H4 (cell line): Measurements from ENCODE around the gene NUMB. TPM values are rescaled to one million over a fixed set of nuclear protein-coding genes. Genes with fewer than 3 reads are reported as not detected.

Source experiments
- DNase-seq: peaks from one replicate; pipeline ENCODE4 v3.0.0-alpha.2; 2015; ENCODE audit warnings: low spot score
- total RNA-seq: library from RNA; depleted of rRNA; stranded (reverse); fragments of >200 nt; shearing (Covaris generic); gene quantifications from 2 replicates; pipeline ENCODE4 v1.2.3, GENCODE V29; 2014

NUMB gene
- total RNA-seq, 1 experiment from 2014 or later: 13.2 TPM

- no peak for DNase-seq
These were observed 168.6 kb downstream of the NUMB start for GRCh38 chr14:73289729-73290128.

GRCh38 chr14:73289308-73289707 is 169.0 kb downstream of the NUMB start:
- DNase-seq: no peak

GRCh38 chr14:73287071-73287470 is 171.3 kb downstream of the NUMB start:
- no peak for DNase-seq

DNA sequence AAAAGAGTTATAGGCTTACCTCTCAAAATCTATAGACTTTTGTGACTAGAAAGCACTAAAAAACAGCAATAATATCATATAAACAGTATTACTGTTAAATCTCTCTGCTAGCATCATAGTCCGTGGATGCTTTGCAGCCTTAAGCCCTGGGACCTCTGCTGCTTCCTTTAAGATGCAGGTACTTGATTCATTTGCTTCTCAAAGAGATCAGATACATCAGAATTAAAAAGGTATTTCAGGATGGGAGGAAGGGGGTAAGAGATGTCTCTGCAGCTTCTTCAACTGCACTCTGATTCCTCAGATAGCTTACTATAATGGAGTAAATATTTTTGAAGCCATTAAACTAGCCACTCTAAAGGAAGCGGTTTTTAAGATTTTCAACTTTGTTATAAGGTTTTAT is 171.7 kb downstream of the NUMB start:
- DNase-seq: no peak

DNA sequence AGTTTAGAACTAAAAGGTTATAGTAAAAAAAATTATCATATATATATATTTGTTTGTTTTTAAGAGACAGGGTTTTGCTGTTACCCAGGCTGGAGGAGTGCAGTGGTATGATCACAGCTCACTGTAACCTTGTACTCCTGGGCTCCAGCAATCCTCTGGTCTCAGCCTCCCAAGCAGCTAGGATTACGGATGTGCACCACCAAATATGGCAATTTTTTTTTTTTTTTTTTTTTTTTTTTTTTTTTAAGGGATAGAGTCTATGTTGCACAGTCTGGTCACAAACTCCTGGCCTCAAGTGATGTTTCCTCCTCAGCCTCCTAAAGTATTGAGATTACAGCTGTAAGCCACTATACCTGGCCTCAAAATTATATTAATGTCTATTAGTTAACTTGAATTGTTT is 172.4 kb downstream of the NUMB start:
- DNase-seq: no peak

DNA sequence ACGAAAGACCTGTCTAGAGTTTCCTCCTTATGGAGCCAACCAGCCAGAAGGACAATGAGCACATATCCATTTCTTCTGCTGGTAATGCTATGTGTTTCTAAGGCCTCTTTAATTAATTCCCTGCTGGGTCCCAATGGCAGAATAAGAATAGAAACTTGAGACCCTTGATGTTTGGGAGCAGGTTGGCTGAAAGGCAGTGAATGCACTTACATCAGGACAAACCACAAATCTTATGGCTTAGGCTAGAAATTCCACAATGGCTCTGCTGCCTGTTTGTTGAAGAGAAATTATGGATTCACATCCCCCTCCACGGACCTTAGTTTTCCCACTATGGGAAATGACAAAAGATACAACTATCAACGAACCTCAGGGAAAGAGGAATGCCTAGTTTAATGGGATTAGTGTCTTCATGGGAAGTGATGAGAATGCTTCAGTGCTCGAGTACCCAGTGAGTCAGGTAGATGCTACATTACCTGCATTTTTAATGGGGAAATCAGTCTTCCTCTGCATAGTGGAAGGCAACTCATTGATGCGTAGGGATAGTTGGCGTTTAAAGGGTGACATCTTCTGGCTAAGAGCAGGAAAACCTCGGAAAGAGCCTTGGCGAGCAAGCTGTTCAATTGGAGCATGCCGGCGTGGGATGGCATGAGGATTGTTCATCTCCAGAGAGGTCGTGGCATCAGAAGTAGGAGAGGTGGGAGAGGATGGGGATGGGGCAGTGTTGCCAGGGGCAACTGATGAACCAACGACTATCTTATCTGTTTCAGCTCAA is 174.6 kb downstream of the NUMB start:
- DNase-seq: no peak

- DNase-seq: no peak
These were observed 177.4 kb downstream of the NUMB start for GRCh38 chr14:73280903-73281302.

GRCh38 chr14:73277376-73277775 is 181.0 kb downstream of the NUMB start:
- DNase-seq: no peak

GRCh38 chr14:73276836-73277235 is 181.5 kb downstream of the NUMB start:
- no peak for DNase-seq

- DNase-seq: no peak
These were observed 184.5 kb downstream of the NUMB start for GRCh38 chr14:73273799-73274198.

- no peak for DNase-seq
These were observed 186.0 kb downstream of the NUMB start for GRCh38 chr14:73272393-73272792.

- DNase-seq: no peak
These were observed 188.4 kb downstream of the NUMB start for GRCh38 chr14:73269729-73270531.

- no peak for DNase-seq
These were observed 190.9 kb downstream of the NUMB start for GRCh38 chr14:73267474-73267873.

- DNase-seq: no peak
These were observed 192.0 kb downstream of the NUMB start for GRCh38 chr14:73266317-73266716.

GRCh38 chr14:73265721-73266046 is 192.7 kb downstream of the NUMB start:
- DNase-seq: no peak

DNA sequence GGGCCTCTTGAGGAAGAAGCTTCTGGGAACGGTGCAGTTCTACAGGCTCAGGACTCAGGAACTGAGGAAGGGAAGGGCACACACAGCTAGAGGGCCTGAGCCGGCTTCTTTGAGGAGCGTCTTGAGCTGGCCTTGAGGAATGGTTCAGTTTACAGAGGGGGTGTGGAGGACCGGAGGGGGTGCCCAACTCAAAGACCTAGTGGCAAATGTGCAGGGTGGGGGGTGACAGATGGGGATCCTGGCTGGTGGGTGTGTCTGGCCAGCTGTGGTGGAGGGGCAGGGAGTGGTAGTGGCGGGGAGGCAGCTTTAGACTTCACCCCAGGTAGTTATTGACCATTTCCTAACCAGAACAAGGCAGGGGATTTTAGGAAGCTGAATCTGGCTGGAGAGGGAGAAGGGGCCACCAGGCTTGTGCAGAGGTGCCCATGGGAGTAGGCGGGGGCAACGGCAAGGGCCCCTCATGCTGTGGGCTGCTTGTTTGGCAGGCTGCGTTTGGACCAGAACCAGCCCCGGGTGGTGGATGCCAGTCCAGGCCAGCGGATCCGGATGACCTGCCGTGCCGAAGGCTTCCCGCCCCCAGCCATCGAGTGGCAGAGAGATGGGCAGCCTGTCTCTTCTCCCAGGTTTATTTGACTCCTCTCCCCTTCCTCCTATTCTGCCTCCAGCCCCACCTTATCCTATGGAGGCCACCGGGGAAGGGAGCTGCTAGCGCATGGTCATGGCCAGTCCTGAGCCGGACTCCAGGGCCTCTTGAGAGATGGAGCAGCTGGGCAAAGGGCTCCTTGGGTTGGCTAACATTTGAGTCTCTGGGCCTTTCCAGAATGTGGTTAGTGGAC is 193.2 kb downstream of the NUMB start:
- DNase-seq: no peak

GRCh38 chr14:73264080-73264884 is 194.1 kb downstream of the NUMB start:
- no peak for DNase-seq

DNA sequence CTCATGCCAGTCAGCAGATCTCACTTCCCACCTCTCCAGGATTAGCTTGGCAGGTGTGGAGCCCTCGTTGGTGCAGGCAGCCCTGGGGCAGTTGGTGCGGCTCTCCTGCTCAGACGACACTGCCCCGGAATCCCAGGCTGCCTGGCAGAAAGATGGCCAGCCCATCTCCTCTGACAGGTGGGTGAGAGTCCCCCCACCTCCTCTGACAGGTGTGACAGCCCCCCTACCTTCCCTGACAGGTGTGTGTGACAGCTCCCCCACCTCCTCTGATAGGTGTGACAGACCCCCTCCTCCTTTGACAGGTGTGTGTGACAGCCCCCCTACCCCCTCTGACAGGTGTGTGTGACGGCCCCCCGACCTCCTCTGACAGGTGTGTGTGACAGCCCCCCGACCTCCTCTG is 194.7 kb downstream of the NUMB start:
- DNase-seq: no peak

DNA sequence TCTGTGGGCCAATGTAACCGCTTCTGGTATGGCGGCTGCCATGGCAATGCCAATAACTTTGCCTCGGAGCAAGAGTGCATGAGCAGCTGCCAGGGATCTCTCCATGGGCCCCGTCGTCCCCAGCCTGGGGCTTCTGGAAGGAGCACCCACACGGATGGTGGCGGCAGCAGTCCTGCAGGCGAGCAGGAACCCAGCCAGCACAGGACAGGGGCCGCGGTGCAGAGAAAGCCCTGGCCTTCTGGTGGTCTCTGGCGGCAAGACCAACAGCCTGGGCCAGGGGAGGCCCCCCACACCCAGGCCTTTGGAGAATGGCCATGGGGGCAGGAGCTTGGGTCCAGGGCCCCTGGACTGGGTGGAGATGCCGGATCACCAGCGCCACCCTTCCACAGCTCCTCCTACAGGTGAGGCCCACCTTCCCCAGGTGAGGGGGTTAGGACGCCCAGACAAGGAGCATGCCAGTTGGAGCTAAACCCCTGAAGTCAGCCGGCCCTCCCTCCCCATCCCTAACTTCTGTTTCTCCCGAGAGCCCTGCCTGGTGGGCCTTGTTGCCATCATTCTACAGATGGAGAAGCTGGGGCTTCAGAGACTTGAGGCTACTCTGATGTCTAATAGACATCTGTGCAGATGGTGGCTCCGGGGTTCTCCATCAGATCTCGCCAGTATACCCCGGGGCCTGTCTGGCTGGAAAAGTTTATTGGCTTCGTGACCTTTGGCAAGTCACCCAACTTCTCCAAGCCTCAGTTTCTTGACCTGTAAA is 195.7 kb downstream of the NUMB start:
- no peak for DNase-seq

DNA sequence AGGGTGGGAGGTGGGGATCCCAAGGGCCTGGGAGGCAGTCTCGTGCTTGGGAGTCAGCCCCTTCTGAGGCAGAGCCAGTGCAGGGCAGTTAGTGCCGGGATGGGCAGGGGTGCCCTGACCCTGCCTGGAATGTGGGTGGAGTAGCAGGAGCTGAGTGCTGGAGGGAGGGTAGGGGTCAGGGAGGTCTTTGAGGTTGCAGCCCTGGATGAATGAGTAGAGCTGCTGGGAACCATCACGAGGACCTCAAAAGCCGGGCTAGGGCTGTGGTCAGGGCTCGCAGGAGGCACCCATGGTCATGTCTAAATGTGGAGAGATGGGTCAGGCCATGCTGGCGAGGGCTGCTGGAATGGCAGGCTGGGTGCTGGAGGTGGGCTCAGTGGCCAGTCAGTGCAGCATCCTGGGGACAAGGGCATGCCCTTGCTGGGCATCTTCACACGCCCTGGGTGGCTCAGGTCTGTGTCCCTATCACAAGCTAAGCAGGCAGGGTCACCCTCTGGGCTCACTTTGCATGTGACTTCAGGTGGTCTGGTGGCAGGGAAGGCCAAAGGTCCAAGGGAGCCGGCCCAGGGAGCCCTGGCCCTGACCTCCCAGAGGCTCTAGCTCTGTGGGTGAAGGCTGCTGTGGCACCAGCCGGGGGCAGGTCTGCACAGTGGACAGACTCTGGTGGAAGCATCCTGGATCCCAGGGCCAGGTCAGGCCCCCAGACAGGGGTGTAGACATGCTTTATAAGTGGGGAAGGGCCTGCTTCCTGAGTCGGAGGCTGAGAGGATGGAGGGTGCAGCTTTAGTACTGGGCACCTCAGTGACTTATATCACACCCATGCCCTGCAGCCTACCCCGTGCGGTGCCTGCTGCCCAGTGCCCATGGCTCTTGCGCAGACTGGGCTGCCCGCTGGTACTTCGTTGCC is 196.6 kb downstream of the NUMB start:
- DNase-seq: no peak
